Hepatocyte (in vitro differentiated cells): ENCODE results near the gene IL1RAPL2.

ENCODE experiments used
- CTCF ChIP-seq: fragments of 200-600 bp; sonication (generic); IDR thresholded peaks from 2 replicates; pipeline ENCODE4 v1.5.1; 2016; ENCODE audit warnings: antibody characterized with exemption, mild to moderate bottlenecking; ENCODE audit not compliant: poor library complexity
- EZH2 ChIP-seq: fragments of 200-600 bp; sonication (generic); IDR thresholded peaks from 2 replicates; pipeline ENCODE4 v1.6.1; 2016; ENCODE audit warnings: antibody characterized with exemption, mild to moderate bottlenecking, borderline replicate concordance
- EZH2phosphoT487 ChIP-seq: fragments of 200-600 bp; sonication (generic); IDR thresholded peaks from one replicate; pipeline ENCODE4 v1.6.1; 2018; ENCODE audit warnings: antibody characterized with exemption, mild to moderate bottlenecking, low read depth, moderate library complexity; ENCODE audit not compliant: unreplicated experiment, severe bottlenecking

DNA sequence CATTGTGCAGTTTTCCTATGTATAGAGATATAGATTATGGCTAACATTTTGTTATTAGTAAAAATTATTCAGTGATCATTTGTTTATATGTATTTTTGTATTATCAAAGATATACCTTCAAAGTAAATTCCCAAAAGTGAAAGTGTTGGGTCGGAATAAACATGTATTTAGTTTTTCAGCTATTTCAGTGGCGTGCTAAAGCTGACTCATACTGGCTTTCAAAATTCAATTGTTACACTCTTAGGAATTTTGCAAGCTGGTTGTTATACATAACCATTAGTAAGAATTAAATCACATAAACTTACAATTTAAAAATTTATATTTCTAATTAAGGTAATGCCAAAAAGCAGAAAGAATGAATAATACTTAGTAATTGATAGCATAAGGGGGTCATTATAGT, 968.0 kb downstream of the IL1RAPL2 start:
- TF ChIP-seq CTCF: no peak
- TF ChIP-seq EZH2phosphoT487: no peak
- no peak for TF ChIP-seq EZH2
